GM20431 (cell line): ENCODE results near the gene IP6K2.
"Not testable (repeated sequence)": the region's sequence is repeated elsewhere in the genome, so short reads cannot be mapped to it uniquely, and the experiment has no call there.

Experiments
- in situ Hi-C: fragments of 300-500 bp; cut with MseI, MboI; formaldehyde crosslinking; loops from one replicate; pipeline ENCODE4 v1.15.0; 2020; ENCODE audit warnings: low sequenced_read_pairs; ENCODE audit not compliant: unreplicated experiment

IP6K2 gene

DNA sequence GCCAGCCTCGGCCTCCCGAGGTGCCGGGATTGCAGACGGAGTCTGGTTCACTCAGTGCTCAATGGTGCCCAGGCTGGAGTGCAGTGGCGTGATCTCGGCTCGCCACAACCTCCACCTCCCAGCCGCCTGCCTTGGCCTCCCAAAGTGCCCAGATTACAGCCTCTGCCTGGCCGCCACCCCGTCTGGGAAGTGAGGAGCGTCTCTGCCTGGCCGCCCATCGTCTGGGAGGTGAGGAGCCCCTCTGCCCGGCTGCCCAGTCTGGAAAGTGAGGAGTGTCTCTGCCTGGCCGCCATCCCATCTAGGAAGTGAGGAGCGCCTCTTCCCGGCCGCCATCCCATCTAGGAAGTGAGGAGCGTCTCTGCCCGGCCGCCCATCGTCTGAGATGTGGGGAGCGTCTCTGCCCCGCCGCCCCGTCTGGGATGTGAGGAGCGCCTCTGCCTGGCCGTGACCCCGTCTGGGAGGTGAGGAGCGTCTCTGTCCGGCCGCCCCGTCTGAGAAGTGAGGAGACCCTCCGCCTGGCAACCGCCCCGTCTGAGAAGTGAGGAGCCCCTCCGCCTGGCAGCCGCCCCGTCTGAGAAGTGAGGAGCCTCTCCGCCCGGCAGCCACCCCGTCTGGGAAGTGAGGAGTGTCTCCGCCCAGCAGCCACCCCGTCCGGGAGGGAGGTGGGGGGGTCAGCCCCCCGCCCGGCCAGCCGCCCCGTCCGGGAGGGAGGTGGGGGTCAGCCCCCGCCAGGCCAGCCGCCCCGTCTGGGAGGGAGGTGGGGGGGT lies 16.9 kb upstream of the IP6K2 start:
- in situ Hi-C loops = not testable (repeated sequence)

- in situ Hi-C loops = no loop called here
Observed at GRCh38 chr3:48727511-48727910, 10.5 kb upstream of the IP6K2 start.

GRCh38 chr3:48725185-48725855 lies 8.3 kb upstream of the IP6K2 start:
- in situ Hi-C loops = not testable (repeated sequence)

GRCh38 chr3:48723725-48724124 lies 6.7 kb upstream of the IP6K2 start:
- in situ Hi-C loops = no loop called here

DNA sequence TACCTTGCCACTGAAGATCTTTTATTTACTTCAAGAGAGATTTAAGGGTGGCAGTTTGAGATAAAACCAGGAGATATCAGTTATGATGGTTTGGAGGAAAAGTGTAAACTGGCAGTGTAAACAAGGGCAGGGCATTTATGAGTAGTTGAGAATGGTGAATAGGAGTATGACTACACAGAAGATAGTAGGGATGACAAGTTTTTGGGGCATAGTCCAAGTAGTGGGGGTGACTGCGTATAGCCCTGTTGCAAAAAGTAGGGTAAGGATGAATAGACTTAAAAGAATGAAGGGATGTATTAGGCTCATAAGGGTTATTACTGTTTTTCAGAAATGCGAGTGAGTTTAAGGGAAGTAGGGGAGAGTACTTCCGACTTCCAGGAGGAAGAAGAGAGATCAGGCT lies 6.3 kb upstream of the IP6K2 start:
- in situ Hi-C loops = not testable (repeated sequence)

DNA sequence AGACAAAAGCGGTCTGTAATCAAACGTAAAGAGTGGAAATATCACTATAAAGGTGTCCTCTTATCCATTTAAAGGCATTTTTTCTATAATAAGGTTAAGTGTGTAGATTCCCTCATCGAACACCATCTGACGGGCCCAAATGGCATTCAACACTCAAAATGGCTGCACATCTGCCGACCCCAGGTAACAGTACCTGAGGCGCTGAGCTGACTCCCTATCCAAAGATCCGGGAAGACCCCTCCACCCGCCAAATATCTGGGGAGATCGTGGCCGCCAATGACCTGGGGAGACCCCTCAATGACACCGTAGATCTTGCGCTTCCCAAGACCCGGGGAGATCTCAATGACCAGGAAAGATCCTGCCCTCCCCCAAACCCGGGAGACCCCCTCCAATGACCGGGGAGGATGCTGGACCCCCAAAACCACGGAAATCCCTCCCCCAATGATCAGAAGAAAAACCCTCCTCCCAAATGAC lies 476 bp downstream of the IP6K2 start:
- in situ Hi-C loops = no loop called here

DNA sequence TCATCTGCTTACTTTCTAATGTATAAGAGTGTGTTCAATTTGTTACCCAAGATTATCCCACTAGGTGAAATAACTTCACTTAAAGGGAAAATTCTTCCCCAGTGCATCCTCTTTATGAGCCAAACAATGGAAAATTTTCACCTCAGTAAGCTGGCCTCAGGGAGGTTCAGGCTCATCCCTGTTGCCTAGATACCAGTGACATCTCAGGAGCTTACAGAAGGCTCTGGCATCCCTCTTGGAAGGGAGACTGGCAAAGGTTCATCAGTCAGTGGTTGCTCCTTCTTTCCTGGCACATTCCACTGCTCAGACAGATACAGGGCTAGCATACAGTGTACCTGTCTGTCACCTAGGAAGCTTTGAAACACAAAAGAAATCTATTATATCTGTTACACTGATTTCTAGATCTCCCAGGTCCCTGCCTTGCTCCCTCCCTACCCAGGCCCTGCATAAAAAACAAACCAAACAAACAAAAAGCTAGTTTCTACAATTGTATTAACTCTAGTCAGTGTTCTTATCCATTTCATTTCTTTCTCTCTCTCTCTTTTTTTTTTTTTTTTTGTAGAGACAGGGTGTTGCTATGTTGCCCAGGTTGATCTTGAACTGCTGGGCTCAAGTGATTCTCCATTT lies 1.7 kb downstream of the IP6K2 start:
- in situ Hi-C loops = no loop called here

- in situ Hi-C loops = no loop called here
Observed at GRCh38 chr3:48711727-48712126, 5.3 kb downstream of the IP6K2 start.

- in situ Hi-C loops = no loop called here
Observed at GRCh38 chr3:48709051-48709461, 8.0 kb downstream of the IP6K2 start.

GRCh38 chr3:48708481-48708889 lies 8.5 kb downstream of the IP6K2 start:
- in situ Hi-C loops = no loop called here

- in situ Hi-C loops = no loop called here
Observed at GRCh38 chr3:48707157-48707556, 9.9 kb downstream of the IP6K2 start.

GRCh38 chr3:48702320-48702920 lies 14.6 kb downstream of the IP6K2 start:
- in situ Hi-C loops = no loop called here

DNA sequence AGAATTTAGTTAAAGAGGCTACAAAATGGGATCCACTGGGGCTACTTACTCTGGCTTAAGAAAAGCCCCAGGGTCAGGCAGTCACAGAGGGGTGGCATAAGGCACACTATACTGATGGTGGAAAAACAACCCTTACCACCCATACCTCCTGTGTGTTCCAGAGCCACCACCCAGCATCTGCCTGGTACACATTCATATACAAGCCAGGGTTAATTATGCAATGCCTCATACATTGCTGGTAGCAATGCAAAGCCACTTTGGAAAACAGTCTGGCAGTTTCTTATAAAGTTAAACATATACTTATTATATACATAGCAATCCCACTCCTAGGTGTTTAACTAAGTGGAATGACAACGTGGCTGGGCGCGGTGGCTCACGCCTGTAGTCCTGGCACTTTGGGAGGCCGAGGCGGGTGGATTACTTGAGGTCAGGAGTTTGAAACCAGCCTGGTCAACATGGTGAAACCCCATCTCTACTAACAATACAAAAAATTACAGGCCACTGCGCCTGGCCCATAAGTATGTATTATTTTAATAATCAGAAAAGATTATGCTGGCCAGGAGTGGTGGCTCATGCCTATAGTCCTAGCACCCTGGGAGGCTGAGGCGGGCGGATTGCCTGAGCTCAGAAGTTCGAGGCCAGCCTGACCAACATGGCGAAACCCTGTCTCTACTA lies 16.2 kb downstream of the IP6K2 start:
- in situ Hi-C loops = no loop called here

GRCh38 chr3:48698891-48699290 lies 18.1 kb downstream of the IP6K2 start:
- in situ Hi-C loops = no loop called here

DNA sequence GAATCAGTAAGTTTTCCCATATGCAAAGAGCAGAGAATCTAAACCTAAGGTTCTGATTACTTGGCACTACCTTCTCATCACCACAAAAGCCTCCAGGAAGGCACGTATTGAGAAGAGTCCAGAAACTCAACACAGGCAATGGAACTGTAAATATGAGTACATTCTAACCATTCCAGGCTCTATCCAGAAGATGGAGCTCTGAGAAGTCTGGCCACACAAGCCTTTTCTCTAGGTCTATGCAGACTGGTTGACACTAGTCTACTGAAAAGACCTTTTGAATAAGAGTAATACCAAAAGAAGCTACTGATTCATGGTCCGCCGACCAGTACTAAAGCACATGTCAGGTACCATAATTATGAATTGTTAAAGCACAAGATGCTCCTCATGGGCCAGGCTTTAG lies 19.1 kb downstream of the IP6K2 start:
- in situ Hi-C loops = no loop called here

DNA sequence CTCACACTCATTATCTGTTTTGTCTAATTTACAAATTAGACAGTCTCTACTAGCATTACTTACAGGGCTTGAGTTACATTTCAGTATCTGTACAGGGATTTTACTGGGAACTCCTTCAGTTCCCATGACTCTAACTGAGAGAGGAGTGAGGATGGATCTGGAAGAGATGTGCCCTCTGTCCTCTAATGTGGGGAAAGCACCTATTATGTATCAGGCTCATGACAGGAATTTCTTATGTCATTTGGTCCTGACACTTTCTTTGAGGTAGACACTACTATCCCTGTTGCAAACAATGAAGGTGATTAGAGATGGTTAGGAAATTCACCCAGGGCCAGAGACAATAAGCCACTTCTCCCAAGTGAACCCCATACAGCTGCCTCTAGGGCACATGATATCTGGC lies 20.4 kb downstream of the IP6K2 start:
- in situ Hi-C loops = no loop called here

GRCh38 chr3:48696156-48696555 lies 20.9 kb downstream of the IP6K2 start:
- in situ Hi-C loops = no loop called here

DNA sequence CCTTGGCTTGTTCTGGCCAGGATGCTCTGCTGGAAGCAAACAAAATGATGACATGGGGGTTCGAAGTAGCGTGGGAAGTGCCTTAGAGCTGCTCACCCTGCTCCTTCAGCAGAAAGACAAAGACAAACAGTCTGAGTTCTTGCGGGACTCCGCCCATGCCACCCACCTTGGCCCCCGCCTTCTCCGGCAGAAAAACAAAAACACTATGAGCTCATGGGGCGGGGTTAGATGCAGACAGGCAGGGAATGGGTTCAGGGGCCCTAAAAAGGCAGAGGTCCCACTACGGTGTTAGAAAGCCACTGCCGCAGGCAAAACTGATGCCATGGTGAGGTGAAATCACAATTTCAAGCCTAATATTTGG lies 21.6 kb downstream of the IP6K2 start:
- in situ Hi-C loops = no loop called here

- in situ Hi-C loops = no loop called here
Observed at GRCh38 chr3:48694610-48695392, 22.2 kb downstream of the IP6K2 start.

- in situ Hi-C loops = no loop called here
Observed at GRCh38 chr3:48693826-48694225, 23.2 kb downstream of the IP6K2 start.
